ENCODE measurements around the gene SACS. TPM values are rescaled to one million over a fixed set of nuclear protein-coding genes. Genes with fewer than 3 reads are reported as not detected.

SACS gene
- total RNA-seq, 1 experiment from 2014 or later = 53.0 TPM

GRCh38 chr13:23279321-23279720 lies 154.2 kb downstream of the SACS start:
- peaks cover 3 to 7% of the 10 kb centered on the region in 2 experiments; a peak in 3 of 5 replicates for H3K9me3 Mint-ChIP-seq
- no peaks in the 10 kb centered on the region for H3K27me3 Mint-ChIP-seq (ENCODE audit: low read depth)
- H3K9ac ChIP-seq (ENCODE audit: extremely low read depth, insufficient read length, low read length) = no peak overlapping the region
- no peak overlapping the region for H2BK120ac ChIP-seq (ENCODE audit: low read depth, low read length, poor library complexity, severe bottlenecking)
- H2AFZ ChIP-seq (ENCODE audit: low read length) = no peak overlapping the region
- no peaks in the 10 kb centered on the region for H3K23me2 ChIP-seq (ENCODE audit: insufficient read length, low read depth, low read length, poor library complexity, severe bottlenecking)
- H3K23ac ChIP-seq (ENCODE audit: insufficient read length, low read depth, low read length) = no peak overlapping the region
- no peaks in the 10 kb centered on the region for H3K4me1 ChIP-seq (ENCODE audit: insufficient read depth, low read length)
- TF ChIP-seq CTCF (conservative IDR thresholded peaks at IDR 0.05) = no peak
- H3K4ac ChIP-seq (ENCODE audit: low read depth, low read length) = no peak overlapping the region
- no peaks in the 10 kb centered on the region for H3K9me3 ChIP-seq (ENCODE audit: control insufficient read depth, low read depth, low read length)
- no peak overlapping the region for H4K8ac ChIP-seq (replicated peaks; ENCODE audit: insufficient read length, low read depth, low read length)
- no peak overlapping the region for H3K27ac ChIP-seq (ENCODE audit: insufficient read length, low read depth, low read length)
- H2BK5ac ChIP-seq (ENCODE audit: insufficient read length, low read length) = no peak overlapping the region
- no peak overlapping the region for H3K4me3 Mint-ChIP-seq
- no peak overlapping the region for H3K14ac ChIP-seq (ENCODE audit: insufficient read depth, low read length)
- peaks cover 0 to 1% (median 0%) of the 10 kb centered on the region in 3 experiments; a peak in 1 of 7 replicates for H3K36me3 Mint-ChIP-seq (ENCODE audit: insufficient read depth in 1 of 3, low read depth in 3 of 3)
- no peaks in the 10 kb centered on the region for H3K27me3 ChIP-seq (ENCODE audit: insufficient read depth, low read length)
- H4K91ac ChIP-seq (ENCODE audit: insufficient read length, low read depth, low read length) = no peak overlapping the region
- H4K5ac ChIP-seq (ENCODE audit: insufficient read length, low read depth, low read length) = no peak overlapping the region
- DNase-seq = no peak
- no peaks in the 10 kb centered on the region for H3K79me2 ChIP-seq (ENCODE audit: insufficient read depth, low read length)
- no peaks in the 10 kb centered on the region for H4K20me1 ChIP-seq (ENCODE audit: control insufficient read depth, insufficient read depth, insufficient read length)
- H2BK20ac ChIP-seq (ENCODE audit: low read depth, low read length, poor library complexity, severe bottlenecking) = no peak overlapping the region
- H3K18ac ChIP-seq (ENCODE audit: insufficient read length, low read depth, low read length) = no peak overlapping the region
- H2AK5ac ChIP-seq (ENCODE audit: insufficient read length, low read length) = no peak overlapping the region
- no peak overlapping the region for H2BK15ac ChIP-seq (ENCODE audit: low read depth, low read length)
- H3K4me2 ChIP-seq (ENCODE audit: insufficient read depth, insufficient read length, low read length) = no peak overlapping the region
- no CpG with 5 or more reads among the region's 5 CpGs for WGBS (ENCODE audit: extremely low coverage, insufficient read length, low lambda C conversion rate)
- no peak overlapping the region for H3T11ph ChIP-seq (ENCODE audit: low read length)
- H3K4me1 Mint-ChIP-seq = no peaks in the 10 kb centered on the region
- H3K56ac ChIP-seq (ENCODE audit: insufficient read length, low read depth, low read length) = no peak overlapping the region
- H3K27ac Mint-ChIP-seq = no peak overlapping the region
- no peaks in the 10 kb centered on the region for H3K79me1 ChIP-seq (ENCODE audit: insufficient read depth, low read depth, low read length, poor library complexity, severe bottlenecking)
- no peak overlapping the region for H2BK12ac ChIP-seq (ENCODE audit: insufficient read length, low read depth, low read length)

Other genes with a start within 250 kb of the SACS start
- 2.5 and 2.7 TPM in 2 replicates for gene TNFRSF19, start 136.7 kb upstream of the SACS start, total RNA-seq (2021)